GM12878 (cell line): ENCODE results near the gene C15orf62. TPM values are rescaled to one million over a fixed set of nuclear protein-coding genes. Genes with fewer than 3 reads are reported as not detected.

Source experiments
- ATAC-seq: fragments of 200-7000 bp; cut with Tn5 transposase; 3 replicates; pipeline ENCODE4 v1.9.1; 2020; ENCODE audit warnings: mild to moderate bottlenecking, moderate library complexity
- BruUV-seq: library from RNA; stranded (reverse); fragments of 400-500 nt; replicated peaks from 2 replicates; lab custom pipeline; 2021; lab: Mats Ljungman, UMichigan
- CTCF ChIA-PET: fragments of 300-600 bp; sonication (Branson Sonifier 250); formaldehyde crosslinking; extraction: SDS; loops from one replicate; lab custom pipeline; 2021; ENCODE audit warnings: inconsistent platforms; lab: Yijun Ruan, JAX
- POLR2A ChIA-PET: fragments of 350-600 bp; formaldehyde crosslinking; extraction: SDS; loops from one replicate; lab custom pipeline; 2021; ENCODE audit warnings: inconsistent platforms; lab: Charles Lee
- RAD21 ChIA-PET: fragments of 300-600 bp; sonication (Branson Sonifier 250); formaldehyde crosslinking; loops from one replicate; lab custom pipeline; 2023; ENCODE audit warnings: antibody characterized with exemption; ENCODE audit not compliant: unreplicated experiment; lab: Charles Lee
- SMC1A ChIA-PET: fragments of 300-600 bp; sonication (Branson Sonifier 250); formaldehyde crosslinking; loops from one replicate; lab custom pipeline; 2023; ENCODE audit not compliant: unreplicated experiment, uncharacterized antibody; lab: Charles Lee
- DNase-seq: peaks from one replicate; pipeline ENCODE4 v3.0.0-alpha.2; 2011; ENCODE audit warnings: low read depth, low spot score
- FAIRE-seq: peaks from 3 replicates; lab custom pipeline; 2011; peaks lifted over from hg19 to GRCh38; lab: Jason Lieb, UNC
- H2AFZ ChIP-seq: 2 replicates; pipeline ENCODE4 v1.6.0; 2011; ENCODE audit warnings: low read depth, low read length, control low read depth; ENCODE audit not compliant: control insufficient read depth
- H3K27ac ChIP-seq: 2 replicates; pipeline ENCODE4 v1.5.1; 2011; ENCODE audit warnings: control low read depth; ENCODE audit not compliant: control insufficient read depth, insufficient read depth
- H3K27me3 ChIP-seq, 2 experiments: replicated peaks in 1 of 2; 2 replicates each; pipeline versions ENCODE4 v1.6.0 to v1.6.1; 2011; ENCODE audit warnings: low read length in 1 of 2; ENCODE audit not compliant: control insufficient read depth in 2 of 2, insufficient read depth in 2 of 2
- H3K36me3 ChIP-seq, 2 experiments: 2 replicates each; pipeline ENCODE4 v1.5.1; 2011; ENCODE audit warnings: low read length in 1 of 2; ENCODE audit not compliant: control insufficient read depth in 2 of 2, insufficient read depth in 2 of 2
- H3K4me1 ChIP-seq: 2 replicates; pipeline ENCODE4 v1.6.1; 2011; ENCODE audit warnings: mild to moderate bottlenecking, low read length, moderate library complexity, mixed read lengths; ENCODE audit not compliant: control insufficient read depth, insufficient read depth
- H3K4me2 ChIP-seq: 2 replicates; pipeline ENCODE4 v1.6.0; 2011; ENCODE audit warnings: control low read depth; ENCODE audit not compliant: control insufficient read depth, insufficient read depth
- H3K4me3 ChIP-seq: fragments of 200-600 bp; sonication (generic); 2 replicates; pipeline ENCODE4 v1.5.1; 2016
- H3K79me2 ChIP-seq: 2 replicates; pipeline ENCODE4 v1.6.0; 2011; ENCODE audit warnings: low read length; ENCODE audit not compliant: control insufficient read depth, insufficient read depth
- H3K9ac ChIP-seq: 2 replicates; pipeline ENCODE4 v1.8.0; 2011; ENCODE audit warnings: low read length, control low read depth, mixed read lengths; ENCODE audit not compliant: control insufficient read depth, insufficient read depth
- H3K9me3 ChIP-seq: replicated peaks from 3 replicates; pipeline ENCODE4 v1.5.1; 2011; ENCODE audit warnings: mild to moderate bottlenecking, low read length; ENCODE audit not compliant: control insufficient read depth, insufficient read depth
- H4K20me1 ChIP-seq: 2 replicates; pipeline ENCODE4 v1.6.0; 2011; ENCODE audit not compliant: control insufficient read depth, insufficient read depth
- CEBPB ChIP-seq, 2 experiments: fragments of 150-350 bp in 1 of 2; IDR thresholded peaks; 2 replicates each; pipeline ENCODE4 v1.6.1; 2012 to 2014; ENCODE audit warnings: low read depth in 2 of 2, low read length in 2 of 2, borderline replicate concordance in 1 of 2, inconsistent platforms in 1 of 2
- EED ChIP-seq: sonication (generic); IDR thresholded peaks from 2 replicates; pipeline ENCODE4 v1.6.1; 2016; ENCODE audit warnings: antibody characterized with exemption, low read depth
- GATAD2B ChIP-seq: fragments of 450-650 bp; conservative IDR thresholded peaks from 2 replicates; pipeline ENCODE4 v1.6.1; 2017; ENCODE audit warnings: low read depth, mild to moderate bottlenecking, moderate library complexity
- NFIC ChIP-seq: IDR thresholded peaks from 2 replicates; pipeline ENCODE4 v1.6.1; 2012; ENCODE audit warnings: low read depth, mild to moderate bottlenecking, inconsistent platforms, low read length, moderate library complexity
- PAX5 ChIP-seq: IDR thresholded peaks from 2 replicates; pipeline ENCODE4 v1.6.1; 2011; ENCODE audit warnings: low read depth, low read length, borderline replicate concordance
- PAX8 ChIP-seq: fragments of 450-650 bp; IDR thresholded peaks from 2 replicates; pipeline ENCODE4 v1.6.1; 2017; ENCODE audit warnings: mild to moderate bottlenecking, moderate library complexity
- RAD21 ChIP-seq: IDR thresholded peaks from 2 replicates; pipeline ENCODE4 v1.6.1; 2011; ENCODE audit warnings: mild to moderate bottlenecking, low read depth, low read length, moderate library complexity; ENCODE audit not compliant: insufficient read depth
- RELA ChIP-seq: fragments of 450-650 bp; IDR thresholded peaks from 2 replicates; pipeline ENCODE4 v1.8.0; 2014; ENCODE audit warnings: borderline replicate concordance; ENCODE audit not compliant: partially characterized antibody
- STAT3 ChIP-seq: IDR thresholded peaks from 2 replicates; pipeline ENCODE4 v1.6.1; 2011; ENCODE audit warnings: low read depth, low read length, improper control_type of control experiment
- SUPT20H ChIP-seq: IDR thresholded peaks from 2 replicates; pipeline ENCODE4 v1.6.1; 2011; ENCODE audit warnings: low read depth, mild to moderate bottlenecking, low read length, moderate library complexity, borderline replicate concordance; ENCODE audit not compliant: control insufficient read depth
- ZNF217 ChIP-seq: fragments of 450-650 bp; IDR thresholded peaks from 2 replicates; pipeline ENCODE4 v1.6.1; 2017; ENCODE audit warnings: antibody characterized with exemption, mild to moderate bottlenecking
- WGBS: methylation state at CpG from one replicate; pipeline ENCODE4 v1.1.6; 2016; ENCODE audit warnings: low lambda C conversion rate; ENCODE audit not compliant: insufficient replicate concordance, insufficient coverage; ENCODE audit errors: missing lambda C conversion rate; 5-methylcytosine and 5-hydroxymethylcytosine counted together
- in situ Hi-C: fragments of 300-500 bp; cut with MboI; formaldehyde crosslinking; loops from 9 replicates; pipeline ENCODE4 v1.14.3; 2018; ENCODE audit warnings: mixed read lengths
- intact Hi-C: fragments of 100-400 bp; cut with micrococcal nuclease; formaldehyde crosslinking; loops from one replicate; pipeline ENCODE4 v1.14.2; 2022; ENCODE audit not compliant: unreplicated experiment
- polyA plus RNA-seq, 11 experiments: library from polyadenylated mRNA; depleted of rRNA in 4 of 11; unstranded in 6 of 11; stranded (reverse) in 5 of 11; fragments of >200 nt; fragmentation: Nextera tagmentation in 4 of 11; fragmentation: Illumina TruSeq in 1 of 11; extraction: Ambion mirVana in 4 of 11; extraction: Trizol in 1 of 11; gene quantifications; 1 replicate in 1 of 11; 2 replicates in 10 of 11; pipeline versions ENCODE4 v1.2.1 to v1.2.3, GENCODE V29; 2011 to 2016; ENCODE audit warnings: inconsistent platforms in 2 of 11, missing spikeins in 2 of 11, low read depth in 1 of 11
- total RNA-seq, 4 experiments: library from RNA; depleted of rRNA in 3 of 4; stranded (reverse); fragments of >200 nt in 3 of 4; fragmentation: Illumina TruSeq in 1 of 4; extraction: Trizol in 1 of 4; gene quantifications; 2 replicates each; pipeline versions ENCODE4 v1.2.1 to v1.2.3, GENCODE V29; 2013 to 2021
- TF ChIP-seq, protein P1 (sequence below): IDR thresholded peaks from 2 replicates; pipeline ENCODE4 v1.6.1; 2012; ENCODE audit warnings: low read depth, low read length, improper control_type of control experiment
- TF ChIP-seq, protein P2 (sequence below): IDR thresholded peaks from 2 replicates; pipeline ENCODE4 v1.6.1; 2011; ENCODE audit warnings: low read depth, mild to moderate bottlenecking, low read length, moderate library complexity, borderline replicate concordance; ENCODE audit errors: extremely low read depth
- TF ChIP-seq, protein P3 (sequence below): fragments of 150-350 bp; IDR thresholded peaks from 2 replicates; pipeline ENCODE4 v1.6.1; 2014; ENCODE audit warnings: mild to moderate bottlenecking, low read depth, low read length

The C15orf62 gene
- total and polyA plus RNA-seq, 10 of the 15 experiments (the other 5 are each of a cell fraction or from before 2014, with no cell fraction given): 0.06 to 0.68 (median 0.40) TPM; not detected in 1

DNA sequence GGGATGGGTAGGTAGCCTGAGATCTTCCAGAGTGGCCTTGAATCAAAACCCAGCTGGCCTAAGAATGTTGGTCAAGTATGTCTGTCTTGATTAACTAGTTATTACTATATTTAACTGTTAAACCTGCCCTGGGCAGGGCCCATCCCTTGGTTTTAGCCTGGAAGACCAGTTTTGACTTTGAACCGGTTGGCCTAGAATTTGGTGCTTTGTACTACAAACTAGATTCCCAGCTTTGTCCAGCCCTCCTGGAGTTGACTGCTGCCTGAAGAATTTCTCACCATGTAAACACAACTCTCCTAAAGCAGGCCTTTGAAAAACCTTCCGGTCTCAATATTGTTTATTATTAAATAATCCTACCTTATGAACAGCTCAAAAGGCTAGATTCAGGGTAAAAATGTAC, 16.0 kb downstream of the C15orf62 start:
- SMC1A ChIA-PET: interaction anchor here (0.7 to 4.0 kb wide), 11 partner anchors 15 to 263 kb away, joined by 3 to 27 read pairs (median 5); partner anchors contain the start of gene VPS18
- no peak for DNase-seq
- no peak overlapping the region for H3K4me2 ChIP-seq
- TF ChIP-seq EED: no peak
- TF ChIP-seq, protein P1, sequence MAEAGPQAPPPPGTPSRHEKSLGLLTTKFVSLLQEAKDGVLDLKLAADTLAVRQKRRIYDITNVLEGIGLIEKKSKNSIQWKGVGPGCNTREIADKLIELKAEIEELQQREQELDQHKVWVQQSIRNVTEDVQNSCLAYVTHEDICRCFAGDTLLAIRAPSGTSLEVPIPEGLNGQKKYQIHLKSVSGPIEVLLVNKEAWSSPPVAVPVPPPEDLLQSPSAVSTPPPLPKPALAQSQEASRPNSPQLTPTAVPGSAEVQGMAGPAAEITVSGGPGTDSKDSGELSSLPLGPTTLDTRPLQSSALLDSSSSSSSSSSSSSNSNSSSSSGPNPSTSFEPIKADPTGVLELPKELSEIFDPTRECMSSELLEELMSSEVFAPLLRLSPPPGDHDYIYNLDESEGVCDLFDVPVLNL: no peak
- no peak for TF ChIP-seq SUPT20H
- TF ChIP-seq RELA: no peak
- TF ChIP-seq RAD21: no peak
- TF ChIP-seq, protein P2, sequence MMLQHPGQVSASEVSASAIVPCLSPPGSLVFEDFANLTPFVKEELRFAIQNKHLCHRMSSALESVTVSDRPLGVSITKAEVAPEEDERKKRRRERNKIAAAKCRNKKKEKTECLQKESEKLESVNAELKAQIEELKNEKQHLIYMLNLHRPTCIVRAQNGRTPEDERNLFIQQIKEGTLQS: no peak
- no peak for TF ChIP-seq STAT3
- TF ChIP-seq, protein P3, sequence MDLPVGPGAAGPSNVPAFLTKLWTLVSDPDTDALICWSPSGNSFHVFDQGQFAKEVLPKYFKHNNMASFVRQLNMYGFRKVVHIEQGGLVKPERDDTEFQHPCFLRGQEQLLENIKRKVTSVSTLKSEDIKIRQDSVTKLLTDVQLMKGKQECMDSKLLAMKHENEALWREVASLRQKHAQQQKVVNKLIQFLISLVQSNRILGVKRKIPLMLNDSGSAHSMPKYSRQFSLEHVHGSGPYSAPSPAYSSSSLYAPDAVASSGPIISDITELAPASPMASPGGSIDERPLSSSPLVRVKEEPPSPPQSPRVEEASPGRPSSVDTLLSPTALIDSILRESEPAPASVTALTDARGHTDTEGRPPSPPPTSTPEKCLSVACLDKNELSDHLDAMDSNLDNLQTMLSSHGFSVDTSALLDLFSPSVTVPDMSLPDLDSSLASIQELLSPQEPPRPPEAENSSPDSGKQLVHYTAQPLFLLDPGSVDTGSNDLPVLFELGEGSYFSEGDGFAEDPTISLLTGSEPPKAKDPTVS: no peak
- no peak for TF ChIP-seq ZNF217
- TF ChIP-seq NFIC: no peak
- no peak for TF ChIP-seq PAX8
- TF ChIP-seq PAX5: no peak
- no peak for TF ChIP-seq CEBPB (IDR thresholded peaks at IDR 0.05; ENCODE audit: borderline replicate concordance in 1 of 2, low read depth in 2 of 2, low read length in 2 of 2)
- no peak for TF ChIP-seq GATAD2B
- TF ChIP-seq, all 136 proteins: peak for 0
- Histone ChIP-seq H3K9ac (no peak overlapping the region), H3K36me3 (peaks cover 0 to 7% of the 10 kb centered on the region in 2 experiments; a peak in 2 of 4 replicates), H3K4me1 (peaks cover 9% of the 10 kb centered on the region), H3K79me2 (peaks cover 5% of the 10 kb centered on the region), H3K27me3 (no peaks in the 10 kb centered on the region), H2AFZ (no peak overlapping the region), H3K9me3 (no peaks in the 10 kb centered on the region), H3K4me3 (no peak overlapping the region), H4K20me1 (no peaks in the 10 kb centered on the region), H3K27ac (no peak overlapping the region)
- CTCF ChIA-PET: interaction anchor here (0.9 to 6.6 kb wide), 16 partner anchors 16 to 400 kb away, joined by 3 to 45 read pairs (median 4); partner anchors contain the start of genes C15orf62 and VPS18
- intact Hi-C loops (no loop called here), in situ Hi-C loops (loop anchor here (5.0 kb wide), 1 partner anchor 269 kb away; no protein-coding TSS in a partner anchor)
- no peak for FAIRE-seq
- RAD21 ChIA-PET: interaction anchor here (1.0 to 2.9 kb wide), 7 partner anchors 10 to 108 kb away, joined by 3 to 12 read pairs (median 3); partner anchors contain the start of gene VPS18
- no peak for ATAC-seq
- POLR2A ChIA-PET: interaction anchor here (0.5 to 1.7 kb wide), 2 partner anchors 85 to 388 kb away, joined by 4 to 5 read pairs; no protein-coding TSS in a partner anchor
- 94% methylated on average over 2 of the region's 2 CpGs for WGBS
- no TSS peak for BruUV-seq
